Stimulated activated CD8-positive, alpha-beta memory T cell treated with anti-CD3 and anti-CD28 coated beads, Interleukin-12 subunit alpha, Interleukin-12 subunit beta, amount 100 ng/mL, for 4 hours (primary cell): ENCODE results near the gene CWC27.
"Not testable (repeated sequence)": the region's sequence is repeated elsewhere in the genome, so short reads cannot be mapped to it uniquely, and the experiment has no call there.

Source experiments
- DNase-seq: peaks from one replicate; pipeline ENCODE4 v3.0.0-alpha.2; 2020; ENCODE audit warnings: low read depth

The CWC27 gene

GRCh38 chr5:64923151-64923685 lies 154.5 kb downstream of the CWC27 start:
- no peak for DNase-seq

GRCh38 chr5:64925123-64925522 lies 156.4 kb downstream of the CWC27 start:
- no peak for DNase-seq

GRCh38 chr5:64929833-64930232 lies 161.1 kb downstream of the CWC27 start:
- no peak for DNase-seq

GRCh38 chr5:64930672-64931318 lies 162.1 kb downstream of the CWC27 start:
- no peak for DNase-seq

- DNase-seq = not testable (repeated sequence)
Measured at GRCh38 chr5:64939422-64939771, 170.7 kb downstream of the CWC27 start.

GRCh38 chr5:64939772-64940510 lies 171.2 kb downstream of the CWC27 start:
- no peak for DNase-seq

GRCh38 chr5:64942460-64942859 lies 173.7 kb downstream of the CWC27 start:
- no peak for DNase-seq

GRCh38 chr5:64944868-64945267 lies 176.1 kb downstream of the CWC27 start:
- DNase-seq = no peak

- DNase-seq = no peak
Measured at GRCh38 chr5:64947031-64947430, 178.3 kb downstream of the CWC27 start.

- no peak for DNase-seq
Measured at GRCh38 chr5:64947801-64948200, 179.1 kb downstream of the CWC27 start.

GRCh38 chr5:64949331-64949730 lies 180.6 kb downstream of the CWC27 start:
- DNase-seq = no peak

GRCh38 chr5:64952951-64953673 lies 184.4 kb downstream of the CWC27 start:
- DNase-seq = no peak

GRCh38 chr5:64954518-64954917 lies 185.8 kb downstream of the CWC27 start:
- no peak for DNase-seq

- no peak for DNase-seq
Measured at GRCh38 chr5:64958757-64959391, 190.1 kb downstream of the CWC27 start.

- no peak for DNase-seq
Measured at GRCh38 chr5:64963278-64963677, 194.5 kb downstream of the CWC27 start.

- DNase-seq = no peak
Measured at GRCh38 chr5:64968591-64969110, 199.9 kb downstream of the CWC27 start.

- DNase-seq = no peak
Measured at GRCh38 chr5:64969578-64969977, 200.8 kb downstream of the CWC27 start.

GRCh38 chr5:64971513-64971912 lies 202.8 kb downstream of the CWC27 start:
- no peak for DNase-seq

GRCh38 chr5:64971990-64972389 lies 203.3 kb downstream of the CWC27 start:
- no peak for DNase-seq

- no peak for DNase-seq
Measured at GRCh38 chr5:64972591-64972990, 203.9 kb downstream of the CWC27 start.

GRCh38 chr5:64973215-64973614 lies 204.5 kb downstream of the CWC27 start:
- no peak for DNase-seq

GRCh38 chr5:64977779-64978178 lies 209.0 kb downstream of the CWC27 start:
- DNase-seq = no peak
